Keratinocyte (primary cell): ENCODE data around the gene ACAP3. TPM values are rescaled to one million over a fixed set of nuclear protein-coding genes. Genes with fewer than 3 reads are reported as not detected.

ENCODE experiments used
- DNase-seq: peaks from one replicate; pipeline ENCODE4 v3.0.0-alpha.2; 2011; ENCODE audit warnings: low read depth, missing footprints, low spot score
- FAIRE-seq: peaks from 2 replicates; lab custom pipeline; 2011; peaks lifted over from hg19 to GRCh38; lab: Jason Lieb, UNC
- H2AFZ ChIP-seq: 2 replicates; pipeline ENCODE4 v1.6.0; 2012; ENCODE audit warnings: low read length, control low read depth, inconsistent platforms; ENCODE audit not compliant: control insufficient read depth
- H3K27ac ChIP-seq: 2 replicates; pipeline ENCODE4 v1.5.1; 2011; ENCODE audit warnings: low read length; ENCODE audit not compliant: control insufficient read depth, insufficient read depth
- H3K27me3 ChIP-seq: 3 replicates; pipeline ENCODE4 v1.6.0; 2011; ENCODE audit warnings: low read length; ENCODE audit not compliant: control insufficient read depth, insufficient read depth; ENCODE audit errors: extremely low read depth
- H3K36me3 ChIP-seq, 2 experiments: 2 replicates in 1 of 2; 3 replicates in 1 of 2; pipeline ENCODE4 v1.5.1; 2011; ENCODE audit warnings: low read length in 2 of 2, mild to moderate bottlenecking in 1 of 2; ENCODE audit not compliant: control insufficient read depth in 2 of 2, insufficient read depth in 2 of 2; ENCODE audit errors: extremely low read depth in 1 of 2
- H3K4me1 ChIP-seq: 3 replicates; pipeline ENCODE4 v1.5.1; 2011; ENCODE audit warnings: low read length; ENCODE audit not compliant: control insufficient read depth, insufficient read depth; ENCODE audit errors: extremely low read depth
- H3K4me2 ChIP-seq: 3 replicates; pipeline ENCODE4 v1.6.0; 2011; ENCODE audit warnings: low read depth, low read length; ENCODE audit not compliant: control insufficient read depth, insufficient read depth; ENCODE audit errors: extremely low read depth
- H3K4me3 ChIP-seq, 3 experiments: fragments of 200-600 bp in 1 of 3; sonication (generic) in 1 of 3; 2 replicates in 2 of 3; 3 replicates in 1 of 3; pipeline ENCODE4 v1.5.1; 2011 to 2016; ENCODE audit warnings: low read length in 3 of 3, mild to moderate bottlenecking in 3 of 3, control low read depth in 2 of 3, inconsistent platforms in 1 of 3, low read depth in 1 of 3, mixed read lengths in 1 of 3, mixed run types in 1 of 3, moderate library complexity in 1 of 3; ENCODE audit not compliant: control insufficient read depth in 2 of 3, insufficient read depth in 2 of 3; ENCODE audit errors: extremely low read depth in 1 of 3
- H3K79me2 ChIP-seq: 2 replicates; pipeline ENCODE4 v1.6.0; 2012; ENCODE audit warnings: low read length; ENCODE audit not compliant: control insufficient read depth, insufficient read depth
- H3K9ac ChIP-seq: 3 replicates; pipeline ENCODE4 v1.6.0; 2011; ENCODE audit warnings: low read length; ENCODE audit not compliant: control insufficient read depth, insufficient read depth; ENCODE audit errors: extremely low read depth
- H3K9me1 ChIP-seq: 3 replicates; pipeline ENCODE4 v1.6.0; 2011; ENCODE audit warnings: low read length; ENCODE audit not compliant: control insufficient read depth, insufficient read depth; ENCODE audit errors: extremely low read depth
- H3K9me3 ChIP-seq: 2 replicates; pipeline ENCODE4 v1.5.1; 2012; ENCODE audit warnings: low read depth, low read length; ENCODE audit not compliant: control insufficient read depth
- H4K20me1 ChIP-seq: 3 replicates; pipeline ENCODE4 v1.6.0; 2011; ENCODE audit warnings: low read length; ENCODE audit not compliant: control insufficient read depth, insufficient read depth; ENCODE audit errors: extremely low read depth
- CTCF ChIP-seq, 3 experiments: IDR thresholded peaks in 1 of 3; conservative IDR thresholded peaks in 1 of 3; optimal IDR thresholded peaks in 1 of 3; 2 replicates in 2 of 3; 3 replicates in 1 of 3; pipeline versions ENCODE3 to v1.5.1; 2011; ENCODE audit warnings: low read length in 3 of 3, mild to moderate bottlenecking in 3 of 3, moderate library complexity in 2 of 3, control low read depth in 1 of 3, inconsistent platforms in 1 of 3; ENCODE audit not compliant: insufficient read depth in 2 of 3; ENCODE audit errors: extremely low read depth in 1 of 3
- EZH2 ChIP-seq: IDR thresholded peaks from one replicate; pipeline ENCODE4 v1.6.1; 2012; ENCODE audit warnings: inconsistent platforms, mild to moderate bottlenecking, low read length, moderate library complexity
- dilution Hi-C: fragments of 300-500 bp; cut with MboI; formaldehyde crosslinking; loops from one replicate; pipeline ENCODE4 v1.7.0; 2020; ENCODE audit warnings: low sequenced_read_pairs; ENCODE audit not compliant: extremely low pct_ligation_motif_present
- polyA plus RNA-seq, 5 experiments: library from polyadenylated mRNA; depleted of rRNA in 3 of 5; stranded (reverse) in 3 of 5; stranded (forward) in 1 of 5; unstranded in 1 of 5; fragments of >200 nt; gene quantifications; 1 replicate in 1 of 5; 2 replicates in 3 of 5; 3 replicates in 1 of 5; pipeline versions ENCODE4 v1.2.1 to v1.2.3, GENCODE V29; 2011 to 2012; ENCODE audit warnings: missing spikeins in 2 of 5, low read depth in 1 of 5, low replicate concordance in 1 of 5

The ACAP3 gene
- polyA plus RNA-seq, 1 donor (not counting 4 experiments of a cell fraction or from before 2014, with no cell fraction given): 17.4 TPM

- Histone ChIP-seq H3K4me1 (peaks cover 9% of the 10 kb centered on the region), H3K27me3 (peaks cover 5% of the 10 kb centered on the region), H3K36me3 (no peaks in the 10 kb centered on the region), H3K9me3 (no peaks in the 10 kb centered on the region), H3K4me3 (no peak overlapping the region), H3K79me2 (no peaks in the 10 kb centered on the region), H2AFZ (no peak overlapping the region), H3K4me2 (no peak overlapping the region), H3K27ac (no peak overlapping the region), H3K9ac (no peak overlapping the region), H3K9me1 (no peaks in the 10 kb centered on the region), H4K20me1 (peaks cover 6% of the 10 kb centered on the region)
- TF ChIP-seq EZH2 (no peak), CTCF (optimal IDR thresholded peaks at IDR 0.05 in 1 of 3, IDR thresholded peaks at IDR 0.05 in 1 of 3, conservative IDR thresholded peaks at IDR 0.05 in 1 of 3; ENCODE audit: extremely low read depth in 1 of 3, insufficient read depth in 2 of 3, low read length in 3 of 3) (no peak)
- dilution Hi-C loops: no loop called here
- no peak for DNase-seq
- no peak for FAIRE-seq
Measured at GRCh38 chr1:1292442-1292779, 15.3 kb downstream of the ACAP3 start.

GRCh38 chr1:1291548-1292441 lies 15.9 kb downstream of the ACAP3 start:
- Histone ChIP-seq H3K9ac (no peak overlapping the region), H3K27ac (no peak overlapping the region), H4K20me1 (peaks cover 6% of the 10 kb centered on the region), H3K4me3 (no peak overlapping the region), H3K9me1 (no peaks in the 10 kb centered on the region), H3K4me1 (peaks cover 9% of the 10 kb centered on the region), H3K79me2 (no peaks in the 10 kb centered on the region), H3K27me3 (peaks cover 5% of the 10 kb centered on the region), H3K36me3 (no peaks in the 10 kb centered on the region), H3K9me3 (no peaks in the 10 kb centered on the region), H3K4me2 (no peak overlapping the region), H2AFZ (no peak overlapping the region)
- FAIRE-seq: peak; percentile 32
- TF ChIP-seq CTCF (optimal IDR thresholded peaks at IDR 0.05 in 1 of 3, IDR thresholded peaks at IDR 0.05 in 1 of 3, conservative IDR thresholded peaks at IDR 0.05 in 1 of 3; ENCODE audit: extremely low read depth in 1 of 3, insufficient read depth in 2 of 3, low read length in 3 of 3): peak; percentile 76 to 99 (median 83)
- TF ChIP-seq EZH2: no peak
- no peak for DNase-seq
- dilution Hi-C loops: no loop called here
